ENCODE results near the gene PROM2.

GRCh38 chr2:95289253-95289652, 15.0 kb downstream of the PROM2 start:
- TF ChIP-seq CTCF (IDR thresholded peaks at IDR 0.05) (peak in 2 of 6 experiments; percentile 7 to 13), POLR2A (IDR thresholded peaks at IDR 0.05) (no peak)
